RWPE2 (cell line): ENCODE data around the gene ACCS.

Experiments used
- ATAC-seq: fragments of 200-7000 bp; cut with Tn5 transposase; 3 replicates; pipeline ENCODE4 v1.9.1; 2021; ENCODE audit warnings: low read depth
- DNase-seq: peaks from one replicate; pipeline ENCODE4 v3.0.0-alpha.2; 2020; ENCODE audit warnings: low spot score
- H3K27ac ChIP-seq: fragments of 450-650 bp; 2 replicates; pipeline ENCODE4 v1.5.1; 2017; ENCODE audit warnings: mild to moderate bottlenecking; ENCODE audit not compliant: poor library complexity, severe bottlenecking
- H3K27me3 ChIP-seq: fragments of 250-450 bp; sonication (Bioruptor Pico); 2 replicates; pipeline ENCODE4 v1.5.1; 2021; ENCODE audit warnings: mild to moderate bottlenecking, moderate library complexity; ENCODE audit not compliant: insufficient read depth, poor library complexity, severe bottlenecking
- H3K36me3 ChIP-seq: fragments of 250-450 bp; sonication (Bioruptor Pico); 2 replicates; pipeline ENCODE4 v1.5.1; 2020; ENCODE audit warnings: low read depth, mild to moderate bottlenecking, moderate library complexity
- H3K4me1 ChIP-seq: fragments of 250-450 bp; sonication (Bioruptor Pico); 2 replicates; pipeline ENCODE4 v1.5.1; 2021; ENCODE audit warnings: mild to moderate bottlenecking, moderate library complexity; ENCODE audit not compliant: insufficient read depth, poor library complexity, severe bottlenecking
- H3K4me3 ChIP-seq: fragments of 250-450 bp; sonication (Bioruptor Pico); 2 replicates; pipeline ENCODE4 v1.5.1; 2021; ENCODE audit warnings: mild to moderate bottlenecking, moderate library complexity; ENCODE audit not compliant: severe bottlenecking
- H3K9me3 ChIP-seq: fragments of 250-450 bp; sonication (Bioruptor Pico); 2 replicates; pipeline ENCODE4 v1.5.1; 2021; ENCODE audit warnings: mild to moderate bottlenecking, moderate library complexity; ENCODE audit not compliant: severe bottlenecking
- CTCF ChIP-seq: fragments of 450-650 bp; IDR thresholded peaks from one replicate; pipeline ENCODE4 v1.5.1; 2017; ENCODE audit warnings: mild to moderate bottlenecking, moderate library complexity; ENCODE audit not compliant: poor library complexity, severe bottlenecking

ACCS gene

GRCh38 chr11:44095506-44096359 is 29.7 kb downstream of the ACCS start, which contains the start of gene EXT2:
TSS of gene EXT2 (plus strand) at chr11:44095678. CDS start at chr11:44107713, 12,035 bp downstream.
- TF ChIP-seq CTCF = peak; percentile 92
- ATAC-seq (peak; percentile 76), DNase-seq (peak; percentile 80)
- Histone ChIP-seq H3K4me1 (peaks cover 16% of the 10 kb centered on the region), H3K27me3 (no peaks in the 10 kb centered on the region), H3K36me3 (peaks cover 10% of the 10 kb centered on the region), H3K4me3 (peak within 1 kb of the TSS; percentile 96), H3K9me3 (no peaks in the 10 kb centered on the region), H3K27ac (peak within 1 kb of the TSS; percentile 91)

- no peak for TF ChIP-seq CTCF
- Histone ChIP-seq H3K4me3 (peak overlapping the region; percentile 96), H3K27me3 (no peaks in the 10 kb centered on the region), H3K4me1 (peaks cover 16% of the 10 kb centered on the region), H3K27ac (peak overlapping the region; percentile 91), H3K36me3 (peaks cover 10% of the 10 kb centered on the region), H3K9me3 (no peaks in the 10 kb centered on the region)
- DNase-seq (no peak), ATAC-seq (peak; percentile 72)
Measured at GRCh38 chr11:44096360-44097185, 30.5 kb downstream of the ACCS start.

- no peak for DNase-seq
- Histone ChIP-seq H3K4me3 (no peak overlapping the region), H3K4me1 (peaks cover 16% of the 10 kb centered on the region), H3K27me3 (no peaks in the 10 kb centered on the region), H3K27ac (peak overlapping the region; percentile 91), H3K9me3 (no peaks in the 10 kb centered on the region), H3K36me3 (peaks cover 10% of the 10 kb centered on the region)
- no peak for TF ChIP-seq CTCF
- ATAC-seq = peak; percentile 31; the same call in 1 of the 3 replicates
Measured at GRCh38 chr11:44097821-44098220, 31.8 kb downstream of the ACCS start.

GRCh38 chr11:44101098-44101497 is 35.0 kb downstream of the ACCS start:
- no peaks in the 10 kb centered on the region for H3K9me3 ChIP-seq
- no peak for ATAC-seq
- no peak overlapping the region for H3K27ac ChIP-seq
- no peak overlapping the region for H3K4me3 ChIP-seq
- H3K27me3 ChIP-seq = no peaks in the 10 kb centered on the region
- H3K4me1 ChIP-seq = peaks cover 16% of the 10 kb centered on the region
- no peak for DNase-seq
- H3K36me3 ChIP-seq = peaks cover 27% of the 10 kb centered on the region
- no peak for TF ChIP-seq CTCF
